Immature natural killer cell (primary cell): Measurements from ENCODE around the gene GALNT18. TPM values are rescaled to one million over a fixed set of nuclear protein-coding genes. Genes with fewer than 3 reads are reported as not detected.

Source experiments
- DNase-seq, 3 donors: peaks; one replicate each; pipeline ENCODE4 v3.0.0; 2022; ENCODE audit warnings: mixed read lengths in 1 of 3
- H3K27ac Mint-ChIP-seq, 6 donors: one replicate each; pipeline ENCODE4 v1.8.0; 2020; ENCODE audit warnings: mixed read lengths in 6 of 6, mild to moderate bottlenecking in 5 of 6, inconsistent platforms in 4 of 6, moderate library complexity in 3 of 6
- H3K27me3 Mint-ChIP-seq, 3 donors: one replicate each; pipeline ENCODE4 v1.8.0; 2020 to 2021; ENCODE audit warnings: low read depth in 3 of 3, mild to moderate bottlenecking in 3 of 3, mixed read lengths in 3 of 3, moderate library complexity in 3 of 3, inconsistent platforms in 1 of 3
- H3K36me3 Mint-ChIP-seq, 3 donors: one replicate each; pipeline ENCODE4 v1.8.0; 2020; ENCODE audit warnings: mixed read lengths in 3 of 3, inconsistent platforms in 2 of 3, mild to moderate bottlenecking in 2 of 3
- H3K4me1 Mint-ChIP-seq, 2 donors: one replicate each; pipeline ENCODE4 v1.8.0; 2020; ENCODE audit warnings: inconsistent platforms in 2 of 2, mild to moderate bottlenecking in 2 of 2, mixed read lengths in 2 of 2, moderate library complexity in 1 of 2
- H3K4me3 Mint-ChIP-seq, 5 donors: one replicate each; pipeline ENCODE4 v1.8.0; 2020; ENCODE audit warnings: mild to moderate bottlenecking in 5 of 5, mixed read lengths in 5 of 5, inconsistent platforms in 3 of 5, moderate library complexity in 3 of 5
- H3K9me3 Mint-ChIP-seq, 6 donors: one replicate each; pipeline ENCODE4 v1.8.0; 2020; ENCODE audit warnings: mild to moderate bottlenecking in 6 of 6, mixed read lengths in 6 of 6, inconsistent platforms in 4 of 6, moderate library complexity in 3 of 6
- polyA plus RNA-seq, 3 donors: library from polyadenylated mRNA; unstranded; fragments of 300-500 nt; fragmentation: Illumina TruSeq; gene quantifications; one replicate each; pipeline ENCODE4 v1.2.3, GENCODE V29; 2021

The GALNT18 gene
- polyA plus RNA-seq, 3 donors from 2014 or later: 0.10 to 0.93 TPM; not detected in 1

DNA sequence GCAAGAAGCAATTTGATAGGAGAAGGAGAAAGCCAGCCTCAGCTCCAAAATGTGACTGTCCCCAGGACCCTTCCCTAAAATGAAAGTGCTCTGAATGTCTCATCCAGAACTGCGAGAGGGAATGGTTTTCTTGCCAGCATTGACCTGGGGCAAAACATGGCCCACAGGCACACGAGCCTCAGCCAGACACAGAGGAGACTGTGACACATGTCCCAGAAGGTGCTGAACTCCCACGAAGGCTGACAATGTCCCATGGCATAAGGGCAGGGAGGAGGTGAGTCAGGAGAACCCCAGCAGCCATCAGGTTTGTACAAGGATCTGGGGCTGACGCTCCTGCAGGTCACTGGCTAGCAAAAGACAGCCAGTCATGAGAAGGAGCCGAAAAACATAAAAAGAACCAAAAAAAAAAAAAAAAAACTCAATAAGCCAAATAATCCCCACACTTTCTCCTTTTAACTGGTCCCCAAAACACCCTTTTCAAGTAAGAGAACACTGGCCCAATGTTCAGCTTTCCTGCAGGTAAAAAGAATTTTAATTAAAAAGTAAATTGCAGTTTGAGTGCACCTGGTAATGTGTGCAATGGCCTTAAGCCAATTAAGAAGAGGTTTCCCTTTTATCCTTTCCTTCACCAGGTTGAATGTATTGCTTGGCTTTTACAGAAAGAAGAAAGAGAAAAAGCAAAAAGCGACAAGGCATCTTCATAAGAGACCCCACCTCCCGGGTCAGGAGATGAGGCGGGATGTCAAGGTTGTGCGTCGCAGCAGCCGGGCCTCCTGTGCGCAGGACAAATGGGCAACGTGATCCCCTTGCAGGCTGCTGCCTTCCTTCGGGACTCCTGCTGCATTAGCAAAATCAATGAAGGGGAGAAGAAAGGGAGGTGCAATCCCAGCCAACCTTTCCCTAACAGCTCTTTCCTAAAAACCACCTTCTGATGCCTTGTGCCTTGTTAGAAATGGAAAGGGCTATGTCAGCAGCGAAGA is 43.6 kb downstream of the GALNT18 start:
- peaks cover 26 to 35% of the 10 kb centered on the region in 2 donors for H3K4me1 Mint-ChIP-seq
- DNase-seq: no peak
- no peaks in the 10 kb centered on the region for H3K36me3 Mint-ChIP-seq
- peaks cover 0 to 4% (median 2%) of the 10 kb centered on the region in 3 donors for H3K27me3 Mint-ChIP-seq
- H3K27ac Mint-ChIP-seq: peak overlapping the region; percentile 78 to 97 (median 94)
- no peaks in the 10 kb centered on the region for H3K9me3 Mint-ChIP-seq
- peak overlapping the region; percentile 54 to 82 (median 72) for H3K4me3 Mint-ChIP-seq

DNA sequence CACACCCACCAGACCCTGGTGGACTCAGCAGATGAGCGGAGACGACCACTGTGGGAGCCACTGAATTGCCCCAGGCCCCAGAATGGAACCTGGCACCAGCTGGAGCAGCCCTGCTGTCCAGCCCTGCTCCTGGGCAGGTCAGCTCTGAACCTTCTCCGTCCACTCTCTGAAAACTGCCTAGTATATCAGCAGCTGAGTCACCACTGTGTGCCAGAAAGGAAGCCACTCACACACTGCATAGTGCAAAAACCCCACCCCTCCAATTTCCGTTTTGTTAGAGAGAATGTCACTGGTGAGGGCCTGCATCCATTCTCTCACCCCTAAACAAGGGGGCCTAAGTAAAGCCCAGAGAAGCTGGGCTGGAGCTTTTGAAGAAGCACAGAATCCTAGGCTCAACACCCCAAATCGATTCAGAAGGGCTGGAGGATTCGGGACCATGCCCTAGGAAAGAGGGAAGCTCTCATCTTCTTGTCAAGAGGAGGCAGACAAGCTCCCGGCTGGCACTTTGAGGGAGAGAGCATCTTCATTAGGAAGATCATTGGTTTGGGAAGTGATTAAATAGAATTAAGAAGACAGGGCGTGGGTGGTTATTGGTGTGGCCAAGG is 44.5 kb downstream of the GALNT18 start:
- no peaks in the 10 kb centered on the region for H3K9me3 Mint-ChIP-seq
- H3K36me3 Mint-ChIP-seq: no peaks in the 10 kb centered on the region
- H3K27ac Mint-ChIP-seq: peak overlapping the region; percentile 78 to 97 (median 94)
- DNase-seq: peak; percentile 40 to 63 (median 53)
- peak overlapping the region; percentile 54 to 82 (median 72) for H3K4me3 Mint-ChIP-seq
- peaks cover 0 to 4% (median 2%) of the 10 kb centered on the region in 3 donors for H3K27me3 Mint-ChIP-seq
- peaks cover 25 to 35% of the 10 kb centered on the region in 2 donors for H3K4me1 Mint-ChIP-seq

DNA sequence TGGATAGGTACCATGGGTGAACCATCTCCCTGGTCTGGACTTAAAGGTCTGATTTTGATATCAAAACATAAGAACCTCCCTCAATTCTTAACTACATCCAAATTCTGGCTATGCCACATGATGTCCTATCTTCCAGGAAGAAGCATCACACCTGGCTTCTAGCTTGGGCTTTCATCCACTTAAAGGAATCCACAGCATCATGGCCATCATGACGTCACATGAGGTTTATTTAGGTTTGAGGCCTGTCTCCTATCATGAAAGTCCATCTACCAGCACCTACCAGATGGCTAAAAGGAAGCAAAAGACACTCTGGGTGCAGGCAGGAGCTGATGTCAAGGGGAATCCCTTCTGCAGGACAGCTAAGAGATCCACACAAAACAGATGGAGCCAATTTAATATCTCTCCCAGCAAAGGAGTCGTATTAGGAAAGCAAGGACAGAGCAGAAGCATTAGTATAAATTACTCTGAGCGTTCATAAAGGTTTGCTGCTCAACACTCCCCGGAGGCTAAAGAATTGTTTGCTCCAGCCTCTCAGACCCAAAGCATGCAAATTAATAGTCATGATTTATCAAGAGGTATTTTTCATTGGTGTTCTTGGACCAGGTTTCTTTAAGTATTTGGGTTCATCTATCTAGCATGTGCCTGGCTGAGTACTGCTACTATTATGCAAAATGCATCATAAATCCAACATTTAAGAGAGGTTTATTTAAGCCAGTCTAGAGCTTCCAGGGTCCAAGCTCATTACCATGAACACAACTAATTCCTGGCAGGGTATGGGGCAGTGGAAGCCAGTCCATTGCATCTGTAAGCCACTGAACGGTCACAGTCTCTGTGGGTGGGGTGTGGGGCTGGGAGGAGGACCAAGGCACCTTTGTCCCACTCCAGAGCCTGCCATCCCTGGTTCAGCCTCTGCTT is 47.2 kb downstream of the GALNT18 start:
- H3K9me3 Mint-ChIP-seq: no peaks in the 10 kb centered on the region

DNA sequence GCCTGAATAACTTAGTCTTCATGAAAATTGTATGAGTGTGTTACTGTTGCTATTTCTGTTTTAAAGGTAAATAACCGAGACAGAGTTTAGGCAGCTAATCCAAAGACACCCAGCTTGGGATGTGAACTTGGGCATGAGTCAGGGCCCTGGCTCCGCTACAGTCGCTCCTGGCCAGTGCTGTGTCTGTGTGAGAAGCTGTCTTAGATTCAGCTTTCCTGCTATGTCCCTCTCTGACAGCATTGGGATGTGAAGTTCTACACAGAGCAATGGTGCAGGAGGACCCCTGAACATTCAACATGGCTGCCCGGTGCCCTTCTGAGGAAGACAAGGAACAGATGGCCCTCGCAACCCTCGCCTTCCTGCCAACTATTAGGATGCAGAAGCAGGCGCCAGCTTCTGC is 49.4 kb downstream of the GALNT18 start:
- H3K36me3 Mint-ChIP-seq: no peaks in the 10 kb centered on the region
- peaks cover 22 to 51% of the 10 kb centered on the region in 2 donors for H3K4me1 Mint-ChIP-seq
- no peak overlapping the region for H3K27ac Mint-ChIP-seq
- H3K4me3 Mint-ChIP-seq: no peak overlapping the region
- H3K9me3 Mint-ChIP-seq: no peaks in the 10 kb centered on the region
- no peak for DNase-seq
- peaks cover 0 to 2% (median 0%) of the 10 kb centered on the region in 3 donors for H3K27me3 Mint-ChIP-seq

More for the DNA sequence above, 47.2 kb downstream of the GALNT18 start:
- Mint-ChIP-seq H3K4me3 (no peak overlapping the region), H3K4me1 (peaks cover 29 to 43% of the 10 kb centered on the region in 2 donors), H3K27me3 (peaks cover 0 to 2% (median 0%) of the 10 kb centered on the region in 3 donors), H3K36me3 (no peaks in the 10 kb centered on the region), H3K27ac (peak overlapping the region in 1 of 6 donors; percentile 32)
- no peak for DNase-seq

DNA sequence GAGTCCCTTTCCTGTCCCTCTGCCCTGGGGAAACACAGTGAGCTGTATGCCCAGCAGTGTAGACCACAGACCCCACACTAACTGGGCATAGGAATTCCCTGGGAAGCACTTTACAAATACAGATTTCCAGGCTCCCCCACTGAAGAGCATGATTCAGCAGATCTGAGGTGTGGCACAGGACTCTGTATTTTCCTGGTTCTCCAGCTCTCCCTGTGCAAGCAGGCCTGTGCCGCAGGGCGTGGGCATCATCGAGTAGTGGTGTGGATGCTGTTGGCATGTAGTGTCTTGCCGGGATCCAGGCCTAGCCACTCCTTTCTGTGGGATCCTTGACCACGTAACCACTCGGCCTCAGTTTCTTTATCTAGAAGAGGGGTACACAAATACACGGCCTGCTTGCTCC is 49.9 kb downstream of the GALNT18 start:
- peaks cover 0 to 2% (median 0%) of the 10 kb centered on the region in 3 donors for H3K27me3 Mint-ChIP-seq
- peaks cover 17 to 46% of the 10 kb centered on the region in 2 donors for H3K4me1 Mint-ChIP-seq
- H3K27ac Mint-ChIP-seq: no peak overlapping the region

DNA sequence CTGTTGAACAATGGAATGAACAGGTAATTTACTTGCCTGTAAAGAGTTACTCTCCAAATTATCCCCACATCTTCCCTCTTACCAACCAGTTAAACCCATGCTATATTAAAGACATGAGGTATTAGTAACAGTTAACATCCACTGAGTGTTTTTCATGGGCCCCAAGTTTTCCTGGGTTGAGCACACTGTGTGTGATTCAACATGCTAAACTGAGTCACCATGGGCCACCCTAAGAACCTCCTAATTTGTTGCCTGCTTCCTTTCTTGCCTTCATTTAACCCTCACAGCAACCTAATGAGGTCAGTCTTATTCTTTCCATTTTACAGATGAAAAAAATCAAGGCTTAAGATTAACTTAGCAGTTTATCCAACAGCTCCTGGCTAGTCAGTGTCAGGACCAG is 51.0 kb downstream of the GALNT18 start:
- Mint-ChIP-seq H3K4me1 (peaks cover 7 to 36% of the 10 kb centered on the region in 2 donors), H3K9me3 (no peaks in the 10 kb centered on the region), H3K36me3 (no peaks in the 10 kb centered on the region), H3K27me3 (peaks cover 0 to 2% (median 0%) of the 10 kb centered on the region in 3 donors), H3K27ac (peak overlapping the region in 1 of 6 donors; percentile 32), H3K4me3 (no peak overlapping the region)
- DNase-seq: no peak

More for the DNA sequence above, 49.9 kb downstream of the GALNT18 start:
- H3K9me3 Mint-ChIP-seq: no peaks in the 10 kb centered on the region
- DNase-seq: no peak
- H3K4me3 Mint-ChIP-seq: no peak overlapping the region
- no peaks in the 10 kb centered on the region for H3K36me3 Mint-ChIP-seq

DNA sequence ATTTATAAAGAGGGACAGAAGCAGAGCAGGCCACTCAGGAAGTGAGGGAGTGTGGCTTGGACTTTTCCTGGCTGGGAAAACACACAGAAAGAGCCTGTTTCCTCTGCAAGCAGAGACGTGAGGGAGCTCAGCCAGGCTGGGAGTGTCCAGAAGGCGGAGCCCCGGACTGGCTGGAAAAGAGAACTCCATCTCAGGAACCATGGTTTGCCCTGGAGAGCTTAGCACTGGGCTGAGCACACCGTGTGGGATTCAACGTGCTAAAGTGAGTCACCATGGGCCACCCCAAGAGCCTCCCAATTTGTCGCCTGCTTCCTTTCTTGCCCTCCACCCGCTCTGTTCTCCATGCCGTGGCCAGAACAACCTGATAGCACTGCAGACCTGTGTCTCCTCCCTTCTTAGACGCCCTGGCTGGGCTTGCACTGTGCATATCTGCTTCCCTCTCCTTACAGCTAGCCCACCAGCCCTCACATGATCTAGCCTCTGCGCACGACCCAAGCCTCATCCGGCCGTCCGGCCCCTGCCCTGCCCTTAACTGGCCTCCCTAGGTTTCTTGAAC is 51.8 kb downstream of the GALNT18 start:
- Mint-ChIP-seq H3K4me3 (peak overlapping the region in 1 of 5 donors; percentile 8), H3K9me3 (no peaks in the 10 kb centered on the region), H3K27ac (peak overlapping the region in 1 of 6 donors; percentile 32)

DNA sequence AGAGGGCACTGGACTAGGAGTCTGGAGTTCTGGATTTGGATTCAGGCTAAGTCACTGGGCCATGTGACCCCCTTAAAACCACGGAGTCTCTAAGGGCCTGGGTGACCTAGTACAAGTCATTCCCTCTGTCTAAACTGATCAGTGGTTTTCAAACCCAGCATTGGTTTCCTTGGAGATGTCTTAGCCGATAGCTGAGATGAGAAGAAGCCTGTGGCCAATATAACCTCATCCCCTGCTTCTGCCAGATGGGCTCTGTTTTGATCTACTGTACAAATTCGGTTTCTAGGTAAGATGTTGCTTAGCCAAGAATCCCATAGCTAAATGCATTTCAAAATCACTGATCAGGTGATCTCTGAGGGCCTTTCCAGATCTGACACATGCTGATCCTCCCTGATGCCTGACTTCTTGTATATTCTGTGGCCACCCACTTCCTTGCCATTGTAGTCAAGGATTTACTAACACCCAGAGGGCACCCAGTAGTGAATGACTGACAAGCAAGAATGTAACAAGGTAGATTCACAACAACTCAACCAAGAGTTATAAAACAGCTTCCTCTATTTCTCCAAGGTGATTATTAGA is 53.1 kb downstream of the GALNT18 start:
- H3K4me3 Mint-ChIP-seq: no peak overlapping the region
- H3K27me3 Mint-ChIP-seq: peaks cover 0 to 2% (median 0%) of the 10 kb centered on the region in 3 donors
- peak overlapping the region in 1 of 6 donors; percentile 19 for H3K27ac Mint-ChIP-seq
- H3K4me1 Mint-ChIP-seq: peaks cover 9 to 35% of the 10 kb centered on the region in 2 donors
- DNase-seq: no peak
- no peaks in the 10 kb centered on the region for H3K9me3 Mint-ChIP-seq
- no peaks in the 10 kb centered on the region for H3K36me3 Mint-ChIP-seq

More for the DNA sequence above, 51.8 kb downstream of the GALNT18 start:
- Mint-ChIP-seq H3K4me1 (peaks cover 9 to 35% of the 10 kb centered on the region in 2 donors), H3K36me3 (no peaks in the 10 kb centered on the region), H3K27me3 (peaks cover 0 to 2% (median 0%) of the 10 kb centered on the region in 3 donors)
- DNase-seq: no peak

DNA sequence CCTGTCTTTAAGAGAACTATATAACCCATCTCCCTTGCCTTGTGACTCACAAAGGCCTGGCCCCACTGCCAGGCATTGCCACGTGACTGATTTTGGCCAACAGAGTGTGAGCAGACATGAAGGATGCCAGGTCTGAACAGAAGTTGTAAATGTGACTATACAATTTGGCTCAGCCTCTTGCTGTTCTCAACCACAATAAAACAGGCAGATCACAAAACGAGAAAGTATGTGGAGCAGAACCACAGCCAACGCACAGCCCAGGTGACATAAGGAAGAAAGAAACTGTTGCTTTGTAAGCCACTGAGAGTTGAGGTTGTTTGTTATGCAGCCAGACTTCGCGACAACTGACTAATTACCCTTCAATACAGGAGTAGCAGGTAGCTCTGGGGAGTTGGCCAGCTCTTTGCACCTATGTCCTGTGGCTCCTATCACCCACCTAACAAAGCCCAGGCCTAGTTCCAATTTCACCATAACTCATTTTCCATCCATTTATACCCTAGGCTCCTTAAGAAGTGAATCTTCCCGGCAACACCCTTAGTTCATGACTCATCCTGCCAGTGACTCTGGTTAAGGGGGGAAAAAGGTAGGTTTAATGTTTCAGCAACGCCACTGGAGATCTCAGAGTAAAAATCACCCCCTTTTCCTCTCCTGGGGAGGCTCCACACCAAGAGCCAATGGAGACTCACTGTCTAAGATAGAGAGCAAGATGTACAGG is 53.7 kb downstream of the GALNT18 start:
- Mint-ChIP-seq H3K36me3 (no peaks in the 10 kb centered on the region), H3K4me1 (peaks cover 9 to 35% of the 10 kb centered on the region in 2 donors), H3K27me3 (peaks cover 0 to 2% (median 0%) of the 10 kb centered on the region in 3 donors), H3K9me3 (no peaks in the 10 kb centered on the region), H3K4me3 (no peak overlapping the region), H3K27ac (peak overlapping the region in 1 of 6 donors; percentile 22)
- DNase-seq: no peak

DNA sequence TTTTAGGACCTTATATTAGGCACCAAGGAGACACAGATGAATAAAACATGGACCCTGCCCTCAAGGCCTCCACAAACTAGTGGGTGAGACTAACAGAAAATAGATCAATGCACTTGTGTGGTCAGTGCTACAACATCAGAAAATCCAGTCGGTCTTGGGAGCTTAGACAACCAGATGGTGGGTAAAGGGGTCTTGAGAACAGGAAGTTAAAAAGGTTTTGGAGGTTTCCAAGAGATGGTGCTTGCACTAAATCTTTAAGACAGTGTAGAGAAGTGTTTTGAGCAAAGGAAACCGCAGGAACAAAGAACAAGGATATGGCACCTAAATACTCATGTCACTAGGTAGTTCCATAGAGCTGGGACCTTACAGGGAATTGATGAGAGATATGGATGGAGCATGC is 56.2 kb downstream of the GALNT18 start:
- H3K9me3 Mint-ChIP-seq: no peaks in the 10 kb centered on the region
- H3K4me1 Mint-ChIP-seq: peaks cover 9 to 34% of the 10 kb centered on the region in 2 donors
- no peak overlapping the region for H3K4me3 Mint-ChIP-seq
- no peaks in the 10 kb centered on the region for H3K36me3 Mint-ChIP-seq
- DNase-seq: no peak
- peaks cover 0 to 2% (median 0%) of the 10 kb centered on the region in 3 donors for H3K27me3 Mint-ChIP-seq
- no peak overlapping the region for H3K27ac Mint-ChIP-seq

DNA sequence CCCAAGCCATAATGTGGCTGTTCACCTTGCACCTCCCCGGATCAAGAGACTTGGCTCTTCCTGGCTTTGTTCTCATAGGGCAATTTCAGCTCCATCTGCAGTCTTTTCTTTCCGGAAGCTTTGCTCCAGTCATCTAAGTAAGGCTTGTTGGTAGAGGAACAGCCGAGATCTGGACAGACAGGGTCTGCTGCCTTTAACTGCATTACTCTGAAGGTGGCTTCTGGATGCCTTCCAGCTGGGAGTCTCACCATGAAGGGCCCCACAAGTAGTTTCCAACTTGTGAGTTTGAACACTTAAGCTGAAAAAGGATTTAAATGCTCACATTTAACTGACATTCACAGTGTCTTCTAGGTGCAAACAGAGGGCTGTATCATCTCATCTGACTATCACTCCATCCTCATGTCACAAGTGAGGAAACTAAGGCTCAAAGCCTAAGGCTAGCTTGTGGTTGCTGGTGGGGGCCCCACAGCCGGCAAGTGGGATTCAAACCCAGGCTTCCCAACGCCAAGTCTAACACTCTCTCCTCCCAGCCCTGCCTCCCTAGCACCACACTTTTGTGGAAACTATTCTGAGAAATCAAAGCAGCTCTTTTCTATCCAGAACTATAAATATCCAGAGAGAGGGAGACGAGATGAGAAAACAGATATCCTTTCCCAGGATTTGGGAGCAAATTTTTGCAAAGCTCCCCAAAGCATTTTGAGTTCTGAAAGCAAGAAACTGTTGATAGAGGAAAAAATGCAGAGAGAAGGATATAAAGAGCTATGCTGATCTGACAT is 58.4 kb downstream of the GALNT18 start:
- Mint-ChIP-seq H3K9me3 (no peaks in the 10 kb centered on the region), H3K4me3 (no peak overlapping the region), H3K27ac (no peak overlapping the region)

More for the DNA sequence above, 58.4 kb downstream of the GALNT18 start:
- no peaks in the 10 kb centered on the region for H3K36me3 Mint-ChIP-seq
- H3K27me3 Mint-ChIP-seq: peaks cover 0 to 3% (median 2%) of the 10 kb centered on the region in 3 donors
- no peak for DNase-seq
- H3K4me1 Mint-ChIP-seq: peaks cover 4 to 14% of the 10 kb centered on the region in 2 donors
